ENCODE data around the gene DMRT1.

GRCh38 chr9:893843-894420 is 52.4 kb downstream of the DMRT1 start:
- TF ChIP-seq MAX (IDR thresholded peaks at IDR 0.05) (no peak), CEBPB (IDR thresholded peaks at IDR 0.05) (no peak), RAD21 (IDR thresholded peaks at IDR 0.05; ENCODE audit: low read depth) (peak; percentile 94), CREB1 (IDR thresholded peaks at IDR 0.05; ENCODE audit: low read depth) (no peak)

Measured in Ishikawa (cell line).